C4-2B (cell line): ENCODE data around the gene TMEM121.

ENCODE experiments used
- H3K27ac ChIP-seq: fragments of 450-650 bp; 2 replicates; pipeline ENCODE4 v1.5.1; 2017
- ZFX ChIP-seq: fragments of 450-650 bp; IDR thresholded peaks from 2 replicates; pipeline ENCODE4 v1.6.1; 2017
- TF ChIP-seq, protein P1 (sequence below): fragments of 450-650 bp; conservative IDR thresholded peaks from 2 replicates; pipeline ENCODE4 v1.5.1; 2017; ENCODE audit warnings: mild to moderate bottlenecking

Gene TMEM121

DNA sequence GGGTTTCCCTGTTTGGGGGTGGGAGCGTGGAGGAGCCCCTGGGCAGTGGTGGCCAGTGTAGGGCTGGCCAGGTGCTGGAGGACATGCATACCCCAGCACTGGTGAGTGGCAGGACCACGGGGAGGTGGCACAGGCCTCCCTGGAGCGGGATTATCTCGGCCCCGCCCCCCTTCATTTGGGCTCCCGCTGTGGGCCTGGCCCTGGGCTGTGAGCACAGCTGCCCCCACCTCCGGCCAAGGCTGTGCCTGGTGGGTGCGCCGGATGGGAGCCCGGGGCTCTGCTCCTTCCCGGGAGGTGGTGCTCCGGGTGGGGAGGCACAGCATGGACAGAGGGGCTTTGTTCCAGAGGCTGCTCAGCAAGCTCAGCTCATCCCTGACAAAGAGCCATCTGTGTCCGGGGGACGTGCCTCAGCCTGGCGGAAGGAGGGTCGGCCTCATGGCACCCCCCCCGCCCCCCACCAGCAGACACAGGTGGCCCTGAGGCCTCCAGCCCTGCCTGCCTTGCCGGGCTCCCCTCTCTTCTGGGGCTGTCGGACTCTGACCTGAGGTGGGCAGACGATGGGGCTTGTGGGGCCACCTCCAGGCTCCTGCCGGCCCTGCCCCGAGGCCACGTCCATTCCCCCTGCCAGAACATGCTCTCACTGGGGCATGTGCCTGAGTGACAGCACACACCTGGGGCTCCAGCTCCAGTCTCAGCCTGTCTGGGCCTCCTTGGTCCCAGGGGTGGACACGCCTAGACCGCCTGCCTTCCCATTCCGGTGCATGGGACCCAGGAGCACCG lies 26.9 kb upstream of the TMEM121 start:
- TF ChIP-seq, protein P1, sequence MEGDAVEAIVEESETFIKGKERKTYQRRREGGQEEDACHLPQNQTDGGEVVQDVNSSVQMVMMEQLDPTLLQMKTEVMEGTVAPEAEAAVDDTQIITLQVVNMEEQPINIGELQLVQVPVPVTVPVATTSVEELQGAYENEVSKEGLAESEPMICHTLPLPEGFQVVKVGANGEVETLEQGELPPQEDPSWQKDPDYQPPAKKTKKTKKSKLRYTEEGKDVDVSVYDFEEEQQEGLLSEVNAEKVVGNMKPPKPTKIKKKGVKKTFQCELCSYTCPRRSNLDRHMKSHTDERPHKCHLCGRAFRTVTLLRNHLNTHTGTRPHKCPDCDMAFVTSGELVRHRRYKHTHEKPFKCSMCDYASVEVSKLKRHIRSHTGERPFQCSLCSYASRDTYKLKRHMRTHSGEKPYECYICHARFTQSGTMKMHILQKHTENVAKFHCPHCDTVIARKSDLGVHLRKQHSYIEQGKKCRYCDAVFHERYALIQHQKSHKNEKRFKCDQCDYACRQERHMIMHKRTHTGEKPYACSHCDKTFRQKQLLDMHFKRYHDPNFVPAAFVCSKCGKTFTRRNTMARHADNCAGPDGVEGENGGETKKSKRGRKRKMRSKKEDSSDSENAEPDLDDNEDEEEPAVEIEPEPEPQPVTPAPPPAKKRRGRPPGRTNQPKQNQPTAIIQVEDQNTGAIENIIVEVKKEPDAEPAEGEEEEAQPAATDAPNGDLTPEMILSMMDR, result no peak
- no peak for TF ChIP-seq ZFX
- no peak overlapping the region for H3K27ac ChIP-seq

DNA sequence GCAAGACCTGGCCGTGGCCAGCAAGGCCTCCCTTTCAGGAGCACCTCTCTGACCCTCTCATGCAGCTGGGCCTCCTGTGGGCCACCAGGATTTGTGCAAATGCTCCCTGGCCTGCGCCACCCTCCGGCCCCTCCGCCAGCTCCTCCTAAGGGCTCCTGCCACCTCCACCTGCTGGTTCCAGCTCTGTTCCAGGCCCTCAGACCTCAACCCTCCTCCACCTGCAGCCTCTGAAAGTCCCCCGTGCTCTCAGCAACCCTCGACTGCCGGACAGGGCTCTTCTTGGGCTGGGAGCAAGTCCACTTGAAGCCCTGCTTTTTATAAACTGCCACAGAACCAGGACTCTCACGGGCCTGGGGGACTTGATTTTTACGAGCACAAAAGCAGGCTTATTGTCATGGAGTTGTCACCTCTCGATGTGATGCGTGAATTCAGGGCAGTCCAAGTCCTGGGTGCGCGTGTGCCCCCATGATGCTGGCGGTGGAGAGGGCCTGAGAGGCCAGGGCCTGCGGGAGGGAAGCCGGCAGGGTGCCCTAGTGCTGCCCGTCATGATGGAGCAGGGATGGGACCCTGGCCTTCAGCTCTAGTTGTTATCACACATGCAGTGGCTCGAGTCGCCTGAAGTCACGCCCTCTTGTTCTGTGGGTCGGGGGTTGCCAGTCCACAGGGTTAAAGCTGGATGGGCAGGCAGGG lies 26.2 kb upstream of the TMEM121 start:
- TF ChIP-seq ZFX, result no peak
- TF ChIP-seq, protein P1, result no peak
- H3K27ac ChIP-seq, result no peak overlapping the region

DNA sequence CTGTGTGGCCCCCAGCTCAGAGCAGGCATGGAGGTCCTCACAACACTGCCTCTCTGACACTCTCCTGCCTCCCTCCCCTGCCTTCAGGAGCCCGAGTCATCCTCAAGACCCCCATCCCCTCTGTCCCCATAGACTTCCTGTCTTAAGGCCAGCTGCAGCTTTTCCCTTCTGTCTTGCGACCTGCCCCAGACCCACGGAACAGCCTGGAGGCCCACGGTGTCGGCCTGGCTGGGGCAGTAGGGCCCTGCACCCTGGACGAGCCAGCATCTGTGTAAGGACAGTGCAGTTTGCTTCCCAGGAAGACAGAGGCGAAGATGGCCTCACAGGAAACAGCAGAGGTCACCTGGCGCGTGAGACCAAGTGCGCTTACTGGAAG lies 25.7 kb upstream of the TMEM121 start:
- H3K27ac ChIP-seq, result no peak overlapping the region

DNA sequence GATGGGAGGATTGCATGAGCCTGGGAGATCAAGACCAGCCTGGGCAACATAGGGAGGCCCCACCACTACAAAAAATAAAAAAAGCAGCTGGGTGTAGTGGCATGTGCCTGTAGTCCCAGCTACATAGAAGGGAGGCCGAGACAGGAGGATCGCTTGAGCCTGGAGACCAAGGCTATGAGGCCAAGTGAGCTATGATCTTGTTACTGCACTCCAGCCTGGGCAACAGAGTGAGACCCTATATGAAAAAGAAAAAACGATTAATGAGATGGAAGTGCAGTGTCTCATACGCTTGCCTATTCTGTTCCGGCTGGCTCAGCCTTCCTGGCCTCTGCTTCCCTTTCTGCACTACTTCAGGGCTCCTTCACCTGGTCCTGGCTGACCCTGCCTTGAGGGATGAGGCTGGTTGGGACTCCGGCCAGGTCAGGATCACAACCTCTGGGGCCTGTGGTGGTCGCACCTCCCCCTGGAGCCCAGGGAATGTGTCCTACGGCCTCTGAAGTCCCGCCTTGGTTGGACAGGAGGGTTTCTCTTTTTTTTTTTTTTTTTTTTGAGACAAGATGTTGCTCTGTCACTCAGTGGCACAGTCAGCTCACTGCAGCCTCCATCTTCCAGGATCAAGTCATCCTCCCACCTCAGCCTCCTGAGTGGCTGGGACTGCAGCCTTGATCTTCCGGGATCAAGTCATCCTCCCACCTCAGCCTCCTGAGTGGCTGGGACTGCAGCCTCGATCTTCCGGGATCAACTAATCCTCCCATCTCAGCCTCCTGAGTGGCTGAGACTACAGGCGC lies 24.7 kb upstream of the TMEM121 start:
- no peak overlapping the region for H3K27ac ChIP-seq
- no peak for TF ChIP-seq ZFX
- TF ChIP-seq, protein P1, result no peak

More for the DNA sequence above, 25.7 kb upstream of the TMEM121 start:
- TF ChIP-seq ZFX, result no peak

DNA sequence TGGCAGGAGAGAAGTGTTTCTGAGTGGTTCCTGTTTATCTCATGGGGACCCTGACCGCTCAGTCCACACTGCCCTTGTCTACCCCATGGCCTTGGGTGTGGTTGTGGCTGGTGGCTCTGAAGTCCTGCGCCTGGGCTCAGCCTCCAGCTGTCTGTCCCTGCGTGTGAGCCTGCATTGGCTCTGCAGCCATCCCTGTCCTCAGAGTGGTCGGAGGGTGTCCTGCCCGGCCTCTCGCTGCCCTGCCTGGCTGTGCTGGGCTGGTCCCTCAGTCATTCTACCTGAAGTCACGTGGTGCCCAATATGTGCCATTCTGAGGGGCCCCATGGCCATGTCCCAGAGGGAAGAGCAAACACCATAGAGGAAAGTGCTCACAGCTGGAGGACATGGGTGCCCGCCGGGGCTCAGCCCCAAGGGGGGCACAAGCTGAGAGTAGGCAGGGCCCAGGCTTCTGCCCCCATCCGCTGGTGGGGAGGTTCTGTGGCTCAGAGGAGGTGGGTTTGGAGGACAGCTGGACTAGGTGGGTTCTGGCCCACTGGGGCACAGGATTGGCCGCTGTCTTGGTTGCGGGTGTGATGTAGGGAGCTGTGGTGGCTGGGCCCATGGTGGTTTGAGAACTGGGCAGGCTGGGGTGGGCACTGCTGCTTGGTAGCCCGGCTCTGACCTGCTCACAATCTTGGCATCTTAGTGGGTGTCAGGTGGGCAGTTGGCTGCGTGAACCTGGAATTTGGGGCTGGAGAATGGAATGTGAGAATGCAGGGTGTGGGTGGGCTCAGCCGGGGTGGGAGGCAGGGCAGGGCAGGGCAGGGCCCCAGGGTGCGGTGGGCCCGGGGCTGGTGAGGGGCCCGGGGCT lies 23.7 kb upstream of the TMEM121 start:
- H3K27ac ChIP-seq, result no peak overlapping the region
- TF ChIP-seq, protein P1, result no peak
- no peak for TF ChIP-seq ZFX

DNA sequence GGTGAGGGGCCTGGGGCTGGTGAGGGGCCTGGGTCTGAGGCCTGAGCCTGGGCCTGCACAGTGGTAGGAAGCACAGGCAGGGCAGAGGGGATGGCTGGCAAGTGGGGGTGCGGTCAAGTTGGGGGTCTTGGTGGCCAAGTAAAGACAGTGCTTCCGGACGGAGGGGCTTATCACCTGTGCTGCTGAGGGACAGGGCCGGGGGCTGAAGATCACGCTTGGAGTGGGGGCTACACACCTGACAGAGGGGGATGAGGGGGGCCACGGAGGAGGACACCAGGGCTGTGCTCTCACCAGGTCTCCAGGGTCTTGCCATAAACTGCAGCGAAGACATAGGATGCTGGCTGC lies 23.1 kb upstream of the TMEM121 start:
- no peak overlapping the region for H3K27ac ChIP-seq
- TF ChIP-seq ZFX, result no peak
- TF ChIP-seq, protein P1, result no peak

DNA sequence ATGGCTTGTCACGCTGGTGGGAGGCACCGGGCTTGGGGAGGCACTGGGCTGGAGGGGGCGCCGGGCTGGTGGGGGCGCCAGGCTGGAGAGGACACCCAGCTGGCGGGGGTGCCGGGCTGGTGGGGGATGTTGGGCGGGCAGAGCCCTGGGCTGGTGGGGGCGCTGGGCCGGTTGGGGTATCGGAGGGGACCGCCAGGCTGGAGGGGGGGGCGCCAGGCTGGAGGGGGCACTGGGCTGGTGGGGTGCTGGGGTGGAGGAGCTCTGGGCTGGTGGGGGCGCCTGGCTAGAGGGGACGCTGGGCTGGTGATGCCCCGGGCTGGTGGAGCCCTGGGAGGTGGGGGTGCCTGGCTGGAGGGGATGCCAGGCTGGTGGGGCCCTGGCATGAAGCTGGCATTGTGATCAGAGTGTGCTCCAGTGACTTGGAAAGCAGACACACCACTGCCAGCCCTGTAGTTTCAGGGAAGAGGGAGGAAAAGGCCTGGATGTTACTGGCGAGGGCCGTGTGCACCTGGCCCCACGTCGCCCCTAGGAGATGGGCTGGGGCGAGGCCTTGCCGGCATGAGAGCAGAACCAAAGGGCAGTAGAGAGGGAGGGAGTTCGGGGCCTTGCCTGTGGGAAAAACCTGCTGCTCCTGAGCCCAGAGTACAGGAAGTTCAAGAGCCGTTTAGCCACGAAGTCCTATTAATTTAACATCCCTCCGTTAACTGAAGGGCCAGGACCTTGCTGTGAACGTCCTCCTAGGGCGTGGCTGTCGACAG lies 22.3 kb upstream of the TMEM121 start:
- no peak overlapping the region for H3K27ac ChIP-seq
- TF ChIP-seq, protein P1, result no peak
- no peak for TF ChIP-seq ZFX
